CD1c-positive myeloid dendritic cell (primary cell): ENCODE data around the gene NPFFR1.
"Not testable (repeated sequence)": the region's sequence is repeated elsewhere in the genome, so short reads cannot be mapped to it uniquely, and the experiment has no call there.

ENCODE experiments used
- DNase-seq: peaks from one replicate; pipeline ENCODE4 v3.0.0-alpha.2; 2016; ENCODE audit errors: extremely low spot score

NPFFR1 gene

GRCh38 chr10:70255329-70256299 is 28.2 kb downstream of the NPFFR1 start:
- DNase-seq, result peak; percentile 54

- peak; percentile 33 for DNase-seq
Measured at GRCh38 chr10:70254778-70255328, 29.0 kb downstream of the NPFFR1 start.

GRCh38 chr10:70253878-70254765 is 29.7 kb downstream of the NPFFR1 start:
- no peak for DNase-seq

- DNase-seq, result no peak
Measured at GRCh38 chr10:70250961-70251680, 32.7 kb downstream of the NPFFR1 start.

GRCh38 chr10:70247360-70247759 is 36.4 kb downstream of the NPFFR1 start:
- DNase-seq, result no peak

- no peak for DNase-seq
Measured at GRCh38 chr10:70241081-70241480, 42.7 kb downstream of the NPFFR1 start.

- DNase-seq, result not testable (repeated sequence)
Measured at GRCh38 chr10:70239986-70240385, 43.8 kb downstream of the NPFFR1 start.

GRCh38 chr10:70239077-70239976 is 44.5 kb downstream of the NPFFR1 start:
- DNase-seq, result not testable (repeated sequence)

- DNase-seq, result not testable (repeated sequence)
Measured at GRCh38 chr10:70237958-70238536, 45.8 kb downstream of the NPFFR1 start.

- no peak for DNase-seq
Measured at GRCh38 chr10:70234668-70235447, 48.9 kb downstream of the NPFFR1 start.

GRCh38 chr10:70233939-70234300 is 49.9 kb downstream of the NPFFR1 start:
- no peak for DNase-seq

GRCh38 chr10:70233109-70233938 is 50.5 kb downstream of the NPFFR1 start, which contains the start of gene PPA1:
PPA1 (minus strand) TSS chr10:70233429; CDS start chr10:70233327, 102 bp downstream.
- DNase-seq, result peak; percentile 100

- DNase-seq, result no peak
Measured at GRCh38 chr10:70232859-70233108, 51.0 kb downstream of the NPFFR1 start.

- peak; percentile 49 for DNase-seq
Measured at GRCh38 chr10:70232155-70232858, 51.5 kb downstream of the NPFFR1 start.

- no peak for DNase-seq
Measured at GRCh38 chr10:70228491-70228890, 55.3 kb downstream of the NPFFR1 start.

GRCh38 chr10:70227548-70228320 is 56.1 kb downstream of the NPFFR1 start:
- no peak for DNase-seq

GRCh38 chr10:70223728-70224127 is 60.1 kb downstream of the NPFFR1 start:
- no peak for DNase-seq
